H1 (cell line): ENCODE data around the gene TRAF1. TPM values are rescaled to one million over a fixed set of nuclear protein-coding genes. Genes with fewer than 3 reads are reported as not detected.

ENCODE experiments used
- CTCF ChIA-PET: fragments of 300-600 bp; sonication (Branson Sonifier 250); formaldehyde crosslinking; loops from one replicate; lab custom pipeline; 2021; ENCODE audit not compliant: partially characterized antibody; lab: Charles Lee
- POLR2A ChIA-PET: fragments of 300-600 bp; sonication (Branson Sonifier 250); formaldehyde crosslinking; loops from one replicate; lab custom pipeline; 2021; ENCODE audit warnings: inconsistent platforms; ENCODE audit not compliant: partially characterized antibody; lab: Charles Lee
- DNase-seq, 2 experiments: peaks; one replicate each; pipeline versions ENCODE4 v3.0.0 to v3.0.0-alpha.2; 2010 to 2022; ENCODE audit warnings: low spot score in 2 of 2, low read depth in 1 of 2, mixed read lengths in 1 of 2
- FAIRE-seq: peaks from 2 replicates; lab custom pipeline; 2011; peaks lifted over from hg19 to GRCh38; lab: Jason Lieb, UNC
- H2AFZ ChIP-seq: 2 replicates; pipeline ENCODE4 v1.8.1; 2012; ENCODE audit warnings: low read length, inconsistent platforms
- H2AK5ac ChIP-seq: 2 replicates; pipeline ENCODE4 v1.6.1; 2013; ENCODE audit warnings: low read depth, low read length
- H2BK120ac ChIP-seq: replicated peaks from 2 replicates; pipeline ENCODE3; 2013; ENCODE audit warnings: low read depth, low read length, inconsistent platforms
- H2BK12ac ChIP-seq: 2 replicates; pipeline ENCODE4 v1.6.1; 2013; ENCODE audit warnings: low read depth, low read length
- H2BK15ac ChIP-seq: 2 replicates; pipeline ENCODE4 v1.6.1; 2013; ENCODE audit warnings: low read length
- H2BK20ac ChIP-seq: 2 replicates; pipeline ENCODE4 v1.6.1; 2013; ENCODE audit warnings: low read length
- H2BK5ac ChIP-seq: 2 replicates; pipeline ENCODE4 v1.6.1; 2013; ENCODE audit warnings: low read depth, low read length
- H3K14ac ChIP-seq: 2 replicates; pipeline ENCODE4 v1.6.1; 2013; ENCODE audit warnings: inconsistent platforms; ENCODE audit not compliant: insufficient read length
- H3K18ac ChIP-seq: 2 replicates; pipeline ENCODE4 v1.6.1; 2013; ENCODE audit warnings: low read length; ENCODE audit errors: extremely low read depth
- H3K23ac ChIP-seq: 2 replicates; pipeline ENCODE4 v1.6.1; 2013; ENCODE audit warnings: inconsistent platforms; ENCODE audit not compliant: insufficient read length
- H3K23me2 ChIP-seq: 2 replicates; pipeline ENCODE4 v1.6.1; 2013; ENCODE audit warnings: low read depth, low read length
- H3K27ac ChIP-seq: 2 replicates; pipeline ENCODE4 v1.6.1; 2011; ENCODE audit warnings: low read depth, low read length, inconsistent platforms
- H3K27me3 ChIP-seq, 4 experiments: replicated peaks in 1 of 4; 1 replicate in 1 of 4; 2 replicates in 3 of 4; pipeline versions ENCODE4 v1.6.1 to v1.8.1; 2011 to 2013; ENCODE audit warnings: low read length in 3 of 4, mild to moderate bottlenecking in 3 of 4, inconsistent platforms in 2 of 4, mixed read lengths in 2 of 4, moderate library complexity in 1 of 4; ENCODE audit not compliant: control insufficient read depth in 3 of 4, insufficient read depth in 3 of 4; ENCODE audit errors: extremely low read depth in 1 of 4
- H3K36me3 ChIP-seq, 4 experiments: 2 replicates each; pipeline versions ENCODE4 v1.6.1 to v1.8.1; 2011 to 2013; ENCODE audit warnings: mild to moderate bottlenecking in 4 of 4, low read length in 3 of 4, moderate library complexity in 2 of 4, control low read depth in 1 of 4, inconsistent platforms in 1 of 4; ENCODE audit not compliant: insufficient read depth in 4 of 4, control insufficient read depth in 2 of 4
- H3K4ac ChIP-seq: replicated peaks from 2 replicates; pipeline ENCODE3; 2013; ENCODE audit warnings: low read length, low read depth, mixed read lengths, inconsistent platforms; ENCODE audit not compliant: insufficient read length
- H3K4me1 ChIP-seq, 4 experiments: replicated peaks in 1 of 4; 1 replicate in 1 of 4; 2 replicates in 3 of 4; pipeline versions ENCODE4 v1.6.1 to v1.8.1; 2011 to 2013; ENCODE audit warnings: low read length in 3 of 4, inconsistent platforms in 2 of 4, mixed read lengths in 1 of 4; ENCODE audit not compliant: insufficient read depth in 4 of 4, control insufficient read depth in 3 of 4
- H3K4me2 ChIP-seq, 2 experiments: 2 replicates each; pipeline versions ENCODE4 v1.6.1 to v1.8.1; 2011 to 2013; ENCODE audit warnings: low read depth in 2 of 2, low read length in 2 of 2, control low read depth in 1 of 2, inconsistent platforms in 1 of 2, mild to moderate bottlenecking in 1 of 2; ENCODE audit not compliant: insufficient read depth in 1 of 2
- H3K4me3 ChIP-seq, 4 experiments: fragments of 200-600, 300-600 bp in 1 of 4; sonication (generic), shearing (Covaris generic), sonication (Bioruptor Twin) in 1 of 4; 2 replicates each; pipeline versions ENCODE4 v1.5.1 to v1.8.1; 2011 to 2016; ENCODE audit warnings: low read length in 4 of 4, low read depth in 3 of 4, control low read depth in 2 of 4, inconsistent platforms in 2 of 4, mild to moderate bottlenecking in 2 of 4, mixed read lengths in 1 of 4, moderate library complexity in 1 of 4; ENCODE audit not compliant: insufficient read depth in 2 of 4; ENCODE audit errors: extremely low read depth in 1 of 4
- H3K56ac ChIP-seq: replicated peaks from 2 replicates; pipeline ENCODE3; 2013; ENCODE audit warnings: low read depth, mild to moderate bottlenecking, mixed read lengths, low read length, inconsistent platforms; ENCODE audit not compliant: insufficient read length
- H3K79me1 ChIP-seq: 2 replicates; pipeline ENCODE4 v1.6.1; 2013; ENCODE audit warnings: low read depth, low read length, control low read depth
- H3K79me2 ChIP-seq, 2 experiments: 2 replicates each; pipeline versions ENCODE4 v1.6.1 to v1.8.1; 2012 to 2013; ENCODE audit warnings: low read length in 2 of 2, mild to moderate bottlenecking in 2 of 2, inconsistent platforms in 1 of 2; ENCODE audit not compliant: insufficient read depth in 2 of 2, control insufficient read depth in 1 of 2
- H3K9ac ChIP-seq, 4 experiments: replicated peaks in 1 of 4; 1 replicate in 1 of 4; 2 replicates in 3 of 4; pipeline versions ENCODE4 v1.6.1 to v1.8.1; 2011 to 2013; ENCODE audit warnings: low read depth in 3 of 4, low read length in 3 of 4, control low read depth in 2 of 4, mild to moderate bottlenecking in 2 of 4, moderate library complexity in 2 of 4, inconsistent platforms in 1 of 4; ENCODE audit errors: extremely low read depth in 1 of 4
- H3K9me3 ChIP-seq, 2 experiments: 2 replicates each; pipeline versions ENCODE4 v1.6.1 to v1.8.1; 2012 to 2013; ENCODE audit warnings: mild to moderate bottlenecking in 2 of 2, moderate library complexity in 2 of 2, control low read depth in 1 of 2, inconsistent platforms in 1 of 2, low read depth in 1 of 2, low read length in 1 of 2, mixed read lengths in 1 of 2; ENCODE audit not compliant: insufficient read depth in 2 of 2
- H4K20me1 ChIP-seq, 2 experiments: replicated peaks in 1 of 2; 2 replicates each; pipeline versions ENCODE3 to v1.8.1; 2011 to 2013; ENCODE audit warnings: inconsistent platforms in 2 of 2, low read length in 2 of 2, mild to moderate bottlenecking in 1 of 2; ENCODE audit not compliant: insufficient read depth in 2 of 2, control insufficient read depth in 1 of 2
- H4K5ac ChIP-seq: 2 replicates; pipeline ENCODE4 v1.6.1; 2013; ENCODE audit warnings: low read length, low read depth, mixed read lengths, inconsistent platforms; ENCODE audit not compliant: insufficient read length
- H4K8ac ChIP-seq: 2 replicates; pipeline ENCODE4 v1.8.0; 2013; ENCODE audit warnings: mild to moderate bottlenecking, moderate library complexity, low read length, inconsistent platforms; ENCODE audit not compliant: insufficient read depth; ENCODE audit errors: extremely low read depth
- H4K91ac ChIP-seq: replicated peaks from 2 replicates; pipeline ENCODE3; 2013; ENCODE audit warnings: low read length, mixed read lengths, inconsistent platforms; ENCODE audit not compliant: insufficient read length
- ASH2L ChIP-seq: fragments of 200-600, 300-600 bp; sonication (generic); IDR thresholded peaks from one replicate; pipeline ENCODE4 v1.7.1; 2017; ENCODE audit warnings: low read length
- FOSL1 ChIP-seq: IDR thresholded peaks from 2 replicates; pipeline ENCODE4 v1.6.1; 2011; ENCODE audit warnings: mild to moderate bottlenecking, low read depth, low read length, moderate library complexity; ENCODE audit not compliant: insufficient read depth
- POU5F1 ChIP-seq: IDR thresholded peaks from 2 replicates; pipeline ENCODE4 v1.6.1; 2011; ENCODE audit warnings: low read depth, mild to moderate bottlenecking, low read length, moderate library complexity
- SP4 ChIP-seq: IDR thresholded peaks from 2 replicates; pipeline ENCODE4 v1.6.1; 2012; ENCODE audit warnings: low read length, inconsistent platforms
- WGBS, 2 experiments: shearing (Covaris generic) in 1 of 2; methylation state at CpG; one replicate each; pipeline versions ENCODE4 v1.1.6 to v1.1.7; 2013 to 2015; ENCODE audit warnings: low lambda C conversion rate in 2 of 2, mixed read lengths in 2 of 2, inconsistent platforms in 1 of 2, low coverage in 1 of 2, missing lambda C conversion rate in 1 of 2; ENCODE audit not compliant: insufficient replicate concordance in 2 of 2, insufficient coverage in 1 of 2, insufficient read length in 1 of 2; ENCODE audit errors: extremely low coverage in 1 of 2, missing lambda C conversion rate in 1 of 2; 5-methylcytosine and 5-hydroxymethylcytosine counted together
- polyA plus RNA-seq, 7 experiments: library from polyadenylated mRNA; depleted of rRNA in 3 of 7; stranded (reverse) in 5 of 7; unstranded in 2 of 7; fragments of >200 nt in 5 of 7; fragments of 200-250 nt in 2 of 7; gene quantifications; 1 replicate in 5 of 7; 2 replicates in 1 of 7; 4 replicates in 1 of 7; pipeline versions ENCODE4 v1.2.1 to v1.2.3, GENCODE V29; 2011 to 2013; ENCODE audit warnings: missing spikeins in 2 of 7, mixed read lengths in 2 of 7
- total RNA-seq: library from RNA; stranded (reverse); fragmentation: NEBNext Ultra II Directional; extraction: Animal tissue kit (Norgen Biotek cat#: 25700); gene quantifications from 2 replicates; pipeline ENCODE4 v1.2.1, GENCODE V29; 2021

Gene TRAF1
- total and polyA plus RNA-seq, 2 of the 8 experiments (the other 6 are each of a cell fraction or from before 2014, with no cell fraction given), result 1.6 to 3.2 TPM

- peak overlapping the region; percentile 81; the same call in 1 of the 2 replicates for H2BK15ac ChIP-seq
- no peaks in the 10 kb centered on the region for H3K79me2 ChIP-seq
- H3K4ac ChIP-seq, result no peak overlapping the region
- CTCF ChIA-PET, result interaction anchor here (0.7 to 10.7 kb wide), 5 partner anchors 10 to 36 kb away, joined by 3 to 71 read pairs (median 3); no protein-coding TSS in a partner anchor
- DNase-seq (no peak), FAIRE-seq (no peak)
- no peak overlapping the region for H3K14ac ChIP-seq
- H3K27ac ChIP-seq, result no peak overlapping the region
- H3K9me3 ChIP-seq, result no peaks in the 10 kb centered on the region
- H3K36me3 ChIP-seq, result no peaks in the 10 kb centered on the region
- no peak overlapping the region for H3K4me3 ChIP-seq
- no peaks in the 10 kb centered on the region for H3K79me1 ChIP-seq
- no peak overlapping the region for H2BK20ac ChIP-seq
- H2AK5ac ChIP-seq, result no peak overlapping the region
- H3K4me2 ChIP-seq, result no peak overlapping the region
- WGBS, 2 experiments, result 91% methylated on average over 5 of the region's 6 CpGs; no CpG with 5 or more reads in 1 of the 2 experiments
- no peak overlapping the region for H2BK12ac ChIP-seq
- no peak overlapping the region for H3K9ac ChIP-seq
- POLR2A ChIA-PET, result interaction anchor here (1.1 to 1.3 kb wide), 2 partner anchors 12 to 34 kb away, joined by 3 read pairs; no protein-coding TSS in a partner anchor
- H4K8ac ChIP-seq, result no peak overlapping the region
- peaks cover 2% of the 10 kb centered on the region for H3K23me2 ChIP-seq
- no peak overlapping the region for H3K56ac ChIP-seq
- H3K18ac ChIP-seq, result no peak overlapping the region
- H2AFZ ChIP-seq, result no peak overlapping the region
- H3K27me3 ChIP-seq, result peaks cover 0 to 7% (median 6%) of the 10 kb centered on the region in 4 experiments; a peak in 5 of 7 replicates
- no peaks in the 10 kb centered on the region for H4K20me1 ChIP-seq
- no peak overlapping the region for H3K23ac ChIP-seq
- H4K91ac ChIP-seq, result no peak overlapping the region
- no peak overlapping the region for H4K5ac ChIP-seq
- no peak overlapping the region for H2BK5ac ChIP-seq
- H3K4me1 ChIP-seq, result peaks cover 0 to 2% (median 0%) of the 10 kb centered on the region in 4 experiments; a peak in 4 of 7 replicates
- no peak overlapping the region for H2BK120ac ChIP-seq
- TF ChIP-seq SP4, result no peak
- no peak for TF ChIP-seq ASH2L
- TF ChIP-seq POU5F1, result no peak
- no peak for TF ChIP-seq FOSL1
Measured at GRCh38 chr9:120899490-120900068, 27.0 kb downstream of the TRAF1 start.
